ENCODE results near the gene RPS6KB2. TPM values are rescaled to one million over a fixed set of nuclear protein-coding genes. Genes with fewer than 3 reads are reported as not detected.

The RPS6KB2 gene
- total and polyA plus RNA-seq, 2 of the 4 experiments (the other 2 are of a cell fraction) = 50.7 to 58.4 TPM

DNA sequence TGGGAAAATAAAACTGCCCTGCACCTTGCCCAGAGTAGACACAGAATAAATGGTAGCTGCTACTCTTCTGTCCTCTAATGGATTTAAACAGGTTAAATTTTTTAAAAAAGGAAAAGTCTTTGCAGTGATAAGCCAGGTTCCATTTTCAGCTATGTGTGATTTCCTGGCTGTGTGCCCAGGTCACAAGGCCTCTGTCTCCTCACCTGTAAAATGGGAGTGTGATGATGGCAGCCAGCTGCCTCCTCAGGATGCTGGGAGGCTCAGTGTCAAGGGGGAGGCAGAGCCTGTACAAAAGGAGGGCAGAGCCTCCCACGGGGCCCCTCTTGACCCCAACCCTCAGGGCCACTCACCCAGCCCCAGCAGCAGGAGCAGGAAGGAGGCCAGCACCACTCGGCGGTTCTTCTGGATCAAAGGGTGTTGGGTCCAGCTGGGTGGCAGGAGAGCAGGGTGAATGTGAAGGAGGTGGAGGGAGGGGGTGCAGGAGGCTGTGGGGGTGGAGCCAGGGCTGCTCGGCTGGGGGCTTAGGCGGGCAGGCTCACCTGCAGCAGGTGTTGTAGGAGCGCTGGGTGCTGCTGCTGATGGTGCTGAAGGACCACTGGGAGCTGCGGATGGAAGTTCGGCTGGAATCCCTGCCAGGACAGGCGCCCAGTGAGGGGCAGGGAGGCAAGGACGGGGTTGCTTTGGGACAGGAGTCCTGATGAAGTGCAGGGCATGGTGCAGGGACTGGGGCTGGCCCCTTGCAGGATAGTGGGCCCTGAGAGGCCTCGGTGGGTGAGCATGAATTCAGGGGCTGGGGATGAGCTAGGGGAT lies 38.9 kb downstream of the RPS6KB2 start:
- peaks cover 3% of the 10 kb centered on the region; the same call in 1 of the 2 replicates for H3K27me3 ChIP-seq (ENCODE audit: control insufficient read depth, insufficient read depth, low read length)
- peak overlapping the region; percentile 55 for H2AK9ac ChIP-seq (replicated peaks; ENCODE audit: low read depth, low read length, poor library complexity)
- ATAC-seq (ENCODE audit: low read depth) = no peak
- intact Hi-C loops (cut with micrococcal nuclease) = no loop called here
- no peak overlapping the region for H3K14ac ChIP-seq (replicated peaks; ENCODE audit: low read depth, low read length)
- H3K56ac ChIP-seq (ENCODE audit: extremely low read depth, insufficient read depth, low read length) = no peak overlapping the region
- BruUV-seq (replicated peaks) = no TSS peak
- ChIA-PET CTCF (no interaction called here), POLR2A (ENCODE audit: unreplicated experiment) (interaction anchor here (0.6 kb wide), 1 partner anchor 93 kb away, joined by 11 read pairs; no protein-coding TSS in a partner anchor)
- no peak overlapping the region for H3K4ac ChIP-seq (ENCODE audit: low read depth, low read length)
- peaks cover 12% of the 10 kb centered on the region for H3K9me1 ChIP-seq (ENCODE audit: insufficient read depth, low read length)
- no peak overlapping the region for H4K8ac ChIP-seq (ENCODE audit: low read depth in 2 of 2, low read length in 2 of 2)
- no peak for TF ChIP-seq RAD21 (IDR thresholded peaks at IDR 0.05; ENCODE audit: low read length)
- no peak for TF ChIP-seq MXI1 (IDR thresholded peaks at IDR 0.05; ENCODE audit: borderline replicate concordance, low read depth, low read length)
- no peak for TF ChIP-seq POLR2A (IDR thresholded peaks at IDR 0.05; ENCODE audit: low read depth, low read length)
- TF ChIP-seq USF2 (IDR thresholded peaks at IDR 0.05; ENCODE audit: low read depth, low read length) = no peak
- TF ChIP-seq CEBPB (IDR thresholded peaks at IDR 0.05; ENCODE audit: low read depth, low read length) = no peak
- no peak for TF ChIP-seq FOS (IDR thresholded peaks at IDR 0.05; ENCODE audit: low read depth, low read length)
- TF ChIP-seq, protein P1, sequence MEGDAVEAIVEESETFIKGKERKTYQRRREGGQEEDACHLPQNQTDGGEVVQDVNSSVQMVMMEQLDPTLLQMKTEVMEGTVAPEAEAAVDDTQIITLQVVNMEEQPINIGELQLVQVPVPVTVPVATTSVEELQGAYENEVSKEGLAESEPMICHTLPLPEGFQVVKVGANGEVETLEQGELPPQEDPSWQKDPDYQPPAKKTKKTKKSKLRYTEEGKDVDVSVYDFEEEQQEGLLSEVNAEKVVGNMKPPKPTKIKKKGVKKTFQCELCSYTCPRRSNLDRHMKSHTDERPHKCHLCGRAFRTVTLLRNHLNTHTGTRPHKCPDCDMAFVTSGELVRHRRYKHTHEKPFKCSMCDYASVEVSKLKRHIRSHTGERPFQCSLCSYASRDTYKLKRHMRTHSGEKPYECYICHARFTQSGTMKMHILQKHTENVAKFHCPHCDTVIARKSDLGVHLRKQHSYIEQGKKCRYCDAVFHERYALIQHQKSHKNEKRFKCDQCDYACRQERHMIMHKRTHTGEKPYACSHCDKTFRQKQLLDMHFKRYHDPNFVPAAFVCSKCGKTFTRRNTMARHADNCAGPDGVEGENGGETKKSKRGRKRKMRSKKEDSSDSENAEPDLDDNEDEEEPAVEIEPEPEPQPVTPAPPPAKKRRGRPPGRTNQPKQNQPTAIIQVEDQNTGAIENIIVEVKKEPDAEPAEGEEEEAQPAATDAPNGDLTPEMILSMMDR (conservative IDR thresholded peaks at IDR 0.05; ENCODE audit: low read depth, low read length) = no peak
- TF ChIP-seq ELK1 (IDR thresholded peaks at IDR 0.05; ENCODE audit: borderline replicate concordance, low read depth, low read length) = no peak
- TF ChIP-seq SMC3 (IDR thresholded peaks at IDR 0.05; ENCODE audit: low read depth, low read length) = no peak
- no peak for TF ChIP-seq RCOR1 (IDR thresholded peaks at IDR 0.05; ENCODE audit: insufficient replicate concordance, low read length)
- no peak for TF ChIP-seq BHLHE40 (IDR thresholded peaks at IDR 0.05; ENCODE audit: low read depth, low read length)
- no peak for TF ChIP-seq MAZ (IDR thresholded peaks at IDR 0.05; ENCODE audit: borderline replicate concordance, low read depth, low read length)
- H3K9me3 ChIP-seq (ENCODE audit: control insufficient read depth, insufficient read depth, low read length) = no peaks in the 10 kb centered on the region
- H3K4me3 ChIP-seq (ENCODE audit: insufficient read depth, low read depth, low read length) = no peak overlapping the region
- peaks cover 9% of the 10 kb centered on the region for H3K4me1 ChIP-seq (ENCODE audit: control insufficient read depth, insufficient read depth, low read length)
- H2BK20ac ChIP-seq (ENCODE audit: low read depth, low read length) = no peak overlapping the region
- no peak overlapping the region for H3K23ac ChIP-seq (ENCODE audit: low read depth, low read length)
- no peak overlapping the region for H2AK5ac ChIP-seq (ENCODE audit: low read depth, low read length)
- H3K4me2 ChIP-seq (ENCODE audit: low read depth, low read length) = no peak overlapping the region
- WGBS, 2 experiments (ENCODE audit: extremely low coverage in 2 of 2, insufficient read length in 1 of 2) = 86% methylated on average over 6 of the region's 11 CpGs; no CpG with 5 or more reads in 1 of the 2 experiments
- dilution Hi-C loops (cut with HindIII; ENCODE audit: low sequenced_read_pairs, unreplicated experiment) = no loop called here
- H3K18ac ChIP-seq (ENCODE audit: low read depth, low read length) = no peak overlapping the region
- in situ Hi-C loops (cut with MboI; ENCODE audit: low sequenced_read_pairs) = no loop called here
- H3K9ac ChIP-seq (ENCODE audit: low read depth, low read length) = no peak overlapping the region
- no peak for DNase-seq
- no peak overlapping the region for H3K27ac ChIP-seq (ENCODE audit: insufficient read depth, low read length)
- no peak overlapping the region for H4K5ac ChIP-seq (ENCODE audit: low read depth, low read length)
- no peak overlapping the region for H2AFZ ChIP-seq (replicated peaks; ENCODE audit: low read length, poor library complexity)
- H2BK5ac ChIP-seq (ENCODE audit: low read depth, low read length, poor library complexity, severe bottlenecking) = no peak overlapping the region
- H4K91ac ChIP-seq (ENCODE audit: insufficient read depth, low read depth, low read length) = no peak overlapping the region
- peaks cover 4 to 24% of the 10 kb centered on the region in 2 experiments; a peak in 2 of 4 replicates for H3K79me1 ChIP-seq (ENCODE audit: low read depth in 1 of 2, low read length in 2 of 2)
- no peak overlapping the region for H2BK15ac ChIP-seq (ENCODE audit: low read depth, low read length)
- no peak overlapping the region for H2BK120ac ChIP-seq (ENCODE audit: low read depth, low read length)
- peaks cover 2% of the 10 kb centered on the region; the same call in 1 of the 2 replicates for H3K36me3 ChIP-seq (ENCODE audit: control insufficient read depth, insufficient read depth, low read length)
- no peaks in the 10 kb centered on the region for H4K20me1 ChIP-seq (ENCODE audit: insufficient read depth, low read length)
